DOHH2 (cell line): ENCODE measurements around the gene MICAL3.

ENCODE experiments used
- H3F3A ChIP-seq: fragments of 200-600 bp; sonication (generic), shearing (Covaris generic); 2 replicates; pipeline ENCODE4 v1.6.0; 2016; ENCODE audit warnings: antibody characterized with exemption, mild to moderate bottlenecking; ENCODE audit not compliant: control insufficient read depth, insufficient read depth
- H3K27ac ChIP-seq: fragments of 200-600 bp; sonication (generic); 2 replicates; pipeline ENCODE4 v1.5.1; 2014; ENCODE audit warnings: low read depth, mild to moderate bottlenecking, low read length, moderate library complexity
- H3K27me3 ChIP-seq: fragments of 200-600 bp; sonication (generic); 2 replicates; pipeline ENCODE4 v1.6.1; 2014; ENCODE audit warnings: mild to moderate bottlenecking, low read length, mixed read lengths; ENCODE audit not compliant: control insufficient read depth
- H3K36me3 ChIP-seq: fragments of 200-600 bp; sonication (generic); 2 replicates; pipeline ENCODE4 v1.6.1; 2014; ENCODE audit warnings: mild to moderate bottlenecking, low read length, moderate library complexity, mixed read lengths; ENCODE audit not compliant: control insufficient read depth
- H3K4me1 ChIP-seq: fragments of 200-600 bp; sonication (generic); 2 replicates; pipeline ENCODE4 v1.6.1; 2014; ENCODE audit warnings: mild to moderate bottlenecking, low read length, mixed read lengths; ENCODE audit not compliant: control insufficient read depth
- H3K4me2 ChIP-seq: fragments of 200-600 bp; sonication (generic); 2 replicates; pipeline ENCODE4 v1.6.0; 2014; ENCODE audit warnings: mild to moderate bottlenecking, low read length, moderate library complexity
- H3K4me3 ChIP-seq: fragments of 200-600 bp; sonication (generic); 2 replicates; pipeline ENCODE4 v1.5.1; 2014; ENCODE audit warnings: mild to moderate bottlenecking, low read length, mixed read lengths
- H3K79me2 ChIP-seq: fragments of 200-600 bp; sonication (generic); 2 replicates; pipeline ENCODE4 v1.6.1; 2014; ENCODE audit warnings: mild to moderate bottlenecking, low read length, mixed read lengths; ENCODE audit not compliant: control insufficient read depth
- H3K9me2 ChIP-seq: fragments of 200-600 bp; sonication (generic); replicated peaks from 2 replicates; pipeline ENCODE4 v1.6.1; 2014; ENCODE audit warnings: mild to moderate bottlenecking, low read length, mixed read lengths; ENCODE audit not compliant: control insufficient read depth
- H3K9me3 ChIP-seq: fragments of 200-600 bp; sonication (generic); 2 replicates; pipeline ENCODE4 v1.6.1; 2014; ENCODE audit warnings: antibody characterized with exemption, low read length, mixed read lengths; ENCODE audit not compliant: control insufficient read depth, insufficient read depth
- H4K20me1 ChIP-seq: fragments of 200-600 bp; sonication (generic); 2 replicates; pipeline ENCODE4 v1.6.0; 2014; ENCODE audit warnings: low read depth, mild to moderate bottlenecking, antibody characterized with exemption, low read length, moderate library complexity; ENCODE audit not compliant: control insufficient read depth, insufficient read depth
- CTCF ChIP-seq: fragments of 200-600 bp; sonication (generic); IDR thresholded peaks from one replicate; pipeline ENCODE4 v1.5.1; 2014; ENCODE audit warnings: antibody characterized with exemption, mild to moderate bottlenecking, low read depth, low read length; ENCODE audit not compliant: poor library complexity, severe bottlenecking
- EZH2phosphoT487 ChIP-seq: fragments of 200-600 bp; sonication (generic); IDR thresholded peaks from 2 replicates; pipeline ENCODE4 v1.6.1; 2017; ENCODE audit warnings: borderline replicate concordance, mild to moderate bottlenecking, antibody characterized with exemption, low read length, moderate library complexity, mixed read lengths

MICAL3 gene

DNA sequence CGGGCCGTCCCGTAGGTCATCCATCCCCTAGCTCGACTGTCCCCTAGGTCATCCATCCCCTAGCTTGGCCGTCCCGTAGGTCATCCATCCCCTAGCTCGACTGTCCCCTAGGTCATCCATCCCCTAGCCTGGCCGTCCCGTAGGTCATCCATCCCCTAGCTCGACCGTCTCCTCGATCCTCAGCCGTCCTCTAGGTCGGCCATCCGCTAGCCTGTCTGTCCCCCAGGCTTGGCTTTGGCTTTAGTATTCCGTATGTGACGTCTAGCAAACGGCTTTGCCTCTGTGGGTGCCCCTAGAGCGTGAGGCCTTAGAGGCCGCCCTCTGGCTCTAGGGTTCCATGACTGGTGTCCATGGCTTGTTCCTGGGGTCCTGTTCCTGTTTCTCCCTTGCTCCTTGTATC is 209.5 kb downstream of the MICAL3 start:
- Histone ChIP-seq H3K9me2 (no peaks in the 10 kb centered on the region), H3K27me3 (no peaks in the 10 kb centered on the region), H3K79me2 (no peaks in the 10 kb centered on the region), H3F3A (no peaks in the 10 kb centered on the region), H3K36me3 (peaks cover 34% of the 10 kb centered on the region; the same call in 1 of the 2 replicates), H4K20me1 (no peaks in the 10 kb centered on the region), H3K9me3 (no peaks in the 10 kb centered on the region), H3K4me2 (no peak overlapping the region), H3K4me3 (no peak overlapping the region), H3K4me1 (no peaks in the 10 kb centered on the region), H3K27ac (no peak overlapping the region)
- TF ChIP-seq CTCF (no peak), EZH2phosphoT487 (no peak)

DNA sequence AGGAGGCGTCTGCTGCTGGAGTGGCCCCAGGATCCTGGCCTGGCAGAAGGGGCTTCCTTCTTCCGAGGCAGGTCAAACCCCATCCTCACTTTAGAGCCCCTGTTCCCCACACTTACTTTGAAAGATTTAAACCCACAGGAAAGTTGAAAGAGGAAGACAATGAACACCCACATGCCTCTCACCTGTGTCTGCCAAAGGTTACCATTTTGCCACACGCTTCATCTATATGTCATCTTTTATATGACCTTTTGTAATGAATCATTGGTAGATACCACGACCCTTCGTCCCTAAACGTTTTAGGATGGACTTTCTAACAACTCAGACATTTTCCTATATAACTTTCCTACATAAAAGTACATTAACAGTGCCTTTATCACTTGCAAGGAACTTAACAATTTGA is 210.3 kb downstream of the MICAL3 start:
- H3K27ac ChIP-seq, result no peak overlapping the region
- no peak overlapping the region for H3K4me3 ChIP-seq
- no peaks in the 10 kb centered on the region for H3F3A ChIP-seq
- no peak for TF ChIP-seq CTCF
- TF ChIP-seq EZH2phosphoT487, result no peak
- H3K4me2 ChIP-seq, result no peak overlapping the region
- no peaks in the 10 kb centered on the region for H3K9me3 ChIP-seq
- no peaks in the 10 kb centered on the region for H3K27me3 ChIP-seq
- peaks cover 31% of the 10 kb centered on the region; the same call in 1 of the 2 replicates for H3K36me3 ChIP-seq
- H4K20me1 ChIP-seq, result no peaks in the 10 kb centered on the region
- H3K9me2 ChIP-seq, result no peaks in the 10 kb centered on the region
- no peaks in the 10 kb centered on the region for H3K4me1 ChIP-seq
- no peaks in the 10 kb centered on the region for H3K79me2 ChIP-seq

GRCh38 chr22:17811119-17811518 is 213.2 kb downstream of the MICAL3 start:
- TF ChIP-seq CTCF, result no peak
- no peak for TF ChIP-seq EZH2phosphoT487
- no peak overlapping the region for H3K4me2 ChIP-seq
- peaks cover 43% of the 10 kb centered on the region; the same call in 1 of the 2 replicates for H3K36me3 ChIP-seq

More at GRCh38 chr22:17811119-17811518, 213.2 kb downstream of the MICAL3 start:
- no peak overlapping the region for H3K27ac ChIP-seq
- no peak overlapping the region for H3K4me3 ChIP-seq
- no peaks in the 10 kb centered on the region for H3K4me1 ChIP-seq
- H4K20me1 ChIP-seq, result no peaks in the 10 kb centered on the region
- no peaks in the 10 kb centered on the region for H3K27me3 ChIP-seq
- H3F3A ChIP-seq, result no peaks in the 10 kb centered on the region
- no peaks in the 10 kb centered on the region for H3K79me2 ChIP-seq
- no peaks in the 10 kb centered on the region for H3K9me3 ChIP-seq
- no peaks in the 10 kb centered on the region for H3K9me2 ChIP-seq
